ENCODE results near the gene SLAIN1.

The SLAIN1 gene

DNA sequence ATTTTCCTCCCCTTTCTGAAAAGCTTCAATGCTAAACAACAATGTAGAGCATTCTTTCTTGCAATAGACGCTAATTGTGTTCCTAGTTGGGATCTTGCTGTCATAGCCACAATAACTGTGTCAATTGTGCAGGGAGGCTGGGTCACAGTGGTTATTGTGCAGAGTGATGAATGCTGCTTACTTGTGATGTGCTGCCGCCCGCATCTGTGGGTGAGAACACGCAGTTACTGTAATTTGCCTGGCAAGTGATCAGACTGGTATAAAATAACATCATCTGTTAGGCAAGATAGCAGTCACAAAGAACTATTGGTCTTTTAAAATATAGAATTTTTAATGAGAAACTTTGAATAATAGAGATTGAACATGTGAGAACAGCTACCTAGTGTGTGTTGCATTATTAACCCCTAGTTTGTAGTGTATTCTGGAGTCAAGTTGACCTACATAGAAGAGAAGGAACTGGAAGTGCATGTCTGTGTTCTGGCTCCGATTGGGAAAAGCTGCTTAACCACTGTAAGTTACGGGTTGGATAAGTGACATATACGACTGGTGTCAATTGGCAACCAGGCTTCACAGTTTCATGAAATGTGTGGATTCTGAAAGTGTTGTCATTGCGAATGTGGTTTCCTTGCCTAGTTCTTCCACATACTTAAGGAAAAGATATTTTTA, 43.6 kb downstream of the SLAIN1 start:
- H3K27me3 ChIP-seq (ENCODE audit: insufficient read depth, low read depth), result no peaks in the 10 kb centered on the region
- H3K4me1 ChIP-seq (ENCODE audit: low read depth, poor library complexity, severe bottlenecking), result no peaks in the 10 kb centered on the region
- no peak overlapping the region for H3K27ac ChIP-seq
- H4K20me1 ChIP-seq (ENCODE audit: insufficient read depth), result no peaks in the 10 kb centered on the region
- H3K4me2 ChIP-seq, result no peak overlapping the region
- H3K4me3 ChIP-seq (IDR thresholded peaks at IDR 0.05; ENCODE audit: insufficient read depth, low read depth, low read length), result no peak overlapping the region
- TF ChIP-seq, protein P1, sequence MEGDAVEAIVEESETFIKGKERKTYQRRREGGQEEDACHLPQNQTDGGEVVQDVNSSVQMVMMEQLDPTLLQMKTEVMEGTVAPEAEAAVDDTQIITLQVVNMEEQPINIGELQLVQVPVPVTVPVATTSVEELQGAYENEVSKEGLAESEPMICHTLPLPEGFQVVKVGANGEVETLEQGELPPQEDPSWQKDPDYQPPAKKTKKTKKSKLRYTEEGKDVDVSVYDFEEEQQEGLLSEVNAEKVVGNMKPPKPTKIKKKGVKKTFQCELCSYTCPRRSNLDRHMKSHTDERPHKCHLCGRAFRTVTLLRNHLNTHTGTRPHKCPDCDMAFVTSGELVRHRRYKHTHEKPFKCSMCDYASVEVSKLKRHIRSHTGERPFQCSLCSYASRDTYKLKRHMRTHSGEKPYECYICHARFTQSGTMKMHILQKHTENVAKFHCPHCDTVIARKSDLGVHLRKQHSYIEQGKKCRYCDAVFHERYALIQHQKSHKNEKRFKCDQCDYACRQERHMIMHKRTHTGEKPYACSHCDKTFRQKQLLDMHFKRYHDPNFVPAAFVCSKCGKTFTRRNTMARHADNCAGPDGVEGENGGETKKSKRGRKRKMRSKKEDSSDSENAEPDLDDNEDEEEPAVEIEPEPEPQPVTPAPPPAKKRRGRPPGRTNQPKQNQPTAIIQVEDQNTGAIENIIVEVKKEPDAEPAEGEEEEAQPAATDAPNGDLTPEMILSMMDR (conservative IDR thresholded peaks at IDR 0.05; ENCODE audit: low read depth, low read length), result no peak
- H2AFZ ChIP-seq (ENCODE audit: low read depth), result no peak overlapping the region
- H3K9ac ChIP-seq, result no peak overlapping the region
- no peaks in the 10 kb centered on the region for H3K79me2 ChIP-seq (ENCODE audit: insufficient read depth, low read depth)
- no peaks in the 10 kb centered on the region for H3K36me3 ChIP-seq (ENCODE audit: insufficient read depth)

DNA sequence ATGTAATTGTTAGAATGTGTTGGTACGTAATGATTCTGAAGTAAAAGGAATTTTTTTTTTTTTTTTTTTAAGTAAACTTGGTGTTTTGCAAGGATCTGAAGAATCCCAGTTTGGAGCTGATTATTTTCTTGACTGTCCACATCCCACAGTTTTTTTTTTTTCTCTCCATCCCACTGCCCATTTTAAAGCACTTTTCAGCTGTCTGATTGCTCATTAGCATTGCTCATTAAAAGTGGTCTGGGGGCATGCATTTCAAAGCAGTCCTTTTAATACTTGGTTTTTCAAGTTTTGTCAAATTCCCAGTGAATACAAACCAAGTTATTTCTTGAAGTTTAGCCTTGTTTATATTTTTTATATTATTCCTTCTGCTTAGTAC, 44.1 kb downstream of the SLAIN1 start:
- Histone ChIP-seq H3K4me2 (no peak overlapping the region), H2AFZ (ENCODE audit: low read depth) (no peak overlapping the region), H3K4me3 (IDR thresholded peaks at IDR 0.05; ENCODE audit: insufficient read depth, low read depth, low read length) (no peak overlapping the region), H3K9ac (no peak overlapping the region), H3K27me3 (ENCODE audit: insufficient read depth, low read depth) (no peaks in the 10 kb centered on the region), H3K4me1 (ENCODE audit: low read depth, poor library complexity, severe bottlenecking) (no peaks in the 10 kb centered on the region), H3K79me2 (ENCODE audit: insufficient read depth, low read depth) (no peaks in the 10 kb centered on the region), H4K20me1 (ENCODE audit: insufficient read depth) (no peaks in the 10 kb centered on the region), H3K27ac (no peak overlapping the region), H3K36me3 (ENCODE audit: insufficient read depth) (no peaks in the 10 kb centered on the region)
- TF ChIP-seq, protein P1 (conservative IDR thresholded peaks at IDR 0.05; ENCODE audit: low read depth, low read length), result no peak

DNA sequence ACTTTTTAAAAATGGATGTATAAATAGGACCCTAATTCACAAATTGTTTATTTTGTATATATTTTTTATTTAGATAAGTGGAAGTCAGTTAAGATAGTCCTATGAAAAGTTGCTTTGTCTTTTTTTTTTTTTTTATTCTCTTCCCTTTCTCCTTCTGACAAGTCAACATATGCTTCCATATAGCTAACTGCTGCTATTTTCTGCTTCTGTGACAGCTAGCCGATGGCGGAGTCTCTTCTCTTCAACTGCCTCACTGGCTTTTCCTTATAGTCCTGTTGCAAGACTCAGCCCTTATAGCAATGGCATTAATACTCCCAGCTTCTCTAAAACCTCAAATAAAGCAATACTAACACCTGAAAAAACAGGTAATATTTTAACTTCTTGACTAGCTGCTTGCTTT, 45.3 kb downstream of the SLAIN1 start:
- Histone ChIP-seq H3K27me3 (ENCODE audit: insufficient read depth, low read depth) (no peaks in the 10 kb centered on the region), H4K20me1 (ENCODE audit: insufficient read depth) (no peaks in the 10 kb centered on the region), H3K79me2 (ENCODE audit: insufficient read depth, low read depth) (no peaks in the 10 kb centered on the region), H3K4me2 (no peak overlapping the region), H3K4me1 (ENCODE audit: low read depth, poor library complexity, severe bottlenecking) (no peaks in the 10 kb centered on the region), H3K36me3 (ENCODE audit: insufficient read depth) (no peaks in the 10 kb centered on the region), H3K4me3 (IDR thresholded peaks at IDR 0.05; ENCODE audit: insufficient read depth, low read depth, low read length) (no peak overlapping the region), H3K9ac (no peak overlapping the region), H2AFZ (ENCODE audit: low read depth) (no peak overlapping the region), H3K27ac (no peak overlapping the region)
- TF ChIP-seq, protein P1 (conservative IDR thresholded peaks at IDR 0.05; ENCODE audit: low read depth, low read length), result no peak

DNA sequence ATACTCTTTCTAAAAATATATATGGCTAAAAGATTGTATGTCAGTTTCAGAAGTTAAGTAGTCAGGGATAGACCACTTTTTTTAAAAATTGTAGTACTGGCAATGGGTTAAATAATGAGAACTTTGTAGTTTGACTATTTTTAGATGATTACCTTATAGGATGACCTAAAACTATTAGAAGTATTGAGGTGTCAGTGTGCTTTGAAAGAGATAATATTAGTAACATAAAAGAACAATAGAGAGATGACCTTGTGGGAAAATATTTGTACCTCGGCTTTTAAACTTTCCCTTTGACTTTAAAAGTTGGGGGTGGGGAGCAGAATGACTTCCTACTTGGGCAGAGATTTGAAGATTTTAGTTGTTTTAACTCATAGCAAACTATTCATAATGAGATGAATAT, 48.3 kb downstream of the SLAIN1 start:
- Histone ChIP-seq H3K4me3 (IDR thresholded peaks at IDR 0.05; ENCODE audit: insufficient read depth, low read depth, low read length) (no peak overlapping the region), H4K20me1 (ENCODE audit: insufficient read depth) (no peaks in the 10 kb centered on the region), H3K4me1 (ENCODE audit: low read depth, poor library complexity, severe bottlenecking) (no peaks in the 10 kb centered on the region), H3K36me3 (ENCODE audit: insufficient read depth) (no peaks in the 10 kb centered on the region), H3K79me2 (ENCODE audit: insufficient read depth, low read depth) (no peaks in the 10 kb centered on the region), H3K27me3 (ENCODE audit: insufficient read depth, low read depth) (no peaks in the 10 kb centered on the region), H3K9ac (no peak overlapping the region), H3K4me2 (no peak overlapping the region), H2AFZ (ENCODE audit: low read depth) (no peak overlapping the region), H3K27ac (no peak overlapping the region)
- TF ChIP-seq, protein P1 (conservative IDR thresholded peaks at IDR 0.05; ENCODE audit: low read depth, low read length), result no peak

Measured in KMS-11 (cell line).